Occipital lobe (tissue), 2 donors: ENCODE results near the gene CDH1. TPM values are rescaled to one million over a fixed set of nuclear protein-coding genes. Genes with fewer than 3 reads are reported as not detected.
A peak's percentile ranks its signal among the peaks of the same experiment; 100 is the strongest.
"Not testable (repeated sequence)": the region's sequence is repeated elsewhere in the genome, so short reads cannot be mapped to it uniquely, and the experiment has no call there.

ENCODE experiments used
- DNase-seq: peaks from one replicate; lab custom pipeline; 2025; lab: John Stamatoyannopoulos, UW
- total RNA-seq: library from RNA; depleted of rRNA; stranded (reverse); fragments of >200 nt; gene quantifications from one replicate; pipeline ENCODE4 v1.2.3, GENCODE V29; 2014

CDH1 gene
- total RNA-seq, 1 donor from 2014 or later: 1.1 TPM

DNA sequence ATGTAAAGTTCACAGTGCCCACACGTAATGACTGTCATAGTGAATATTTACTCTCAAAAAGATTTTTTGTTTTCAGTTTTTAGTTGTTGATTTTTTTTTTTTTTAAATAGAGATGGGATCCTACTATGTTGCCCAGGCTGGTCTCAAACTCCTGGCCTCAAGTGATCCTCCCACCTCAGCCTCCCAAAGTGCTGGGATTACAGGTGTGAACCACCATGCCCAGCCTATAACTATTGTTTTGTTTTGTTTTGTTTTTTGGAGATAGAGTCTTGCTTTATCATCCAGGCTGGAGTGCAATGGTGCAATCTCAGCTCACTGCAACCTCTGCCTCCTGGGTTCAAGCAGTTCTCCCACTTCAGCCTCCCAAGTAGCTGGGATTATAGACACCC is 50.3 kb downstream of the CDH1 start:
- DNase-seq: not testable (repeated sequence)

GRCh38 chr16:68790130-68790761 is 53.2 kb downstream of the CDH1 start:
- no peak for DNase-seq

DNA sequence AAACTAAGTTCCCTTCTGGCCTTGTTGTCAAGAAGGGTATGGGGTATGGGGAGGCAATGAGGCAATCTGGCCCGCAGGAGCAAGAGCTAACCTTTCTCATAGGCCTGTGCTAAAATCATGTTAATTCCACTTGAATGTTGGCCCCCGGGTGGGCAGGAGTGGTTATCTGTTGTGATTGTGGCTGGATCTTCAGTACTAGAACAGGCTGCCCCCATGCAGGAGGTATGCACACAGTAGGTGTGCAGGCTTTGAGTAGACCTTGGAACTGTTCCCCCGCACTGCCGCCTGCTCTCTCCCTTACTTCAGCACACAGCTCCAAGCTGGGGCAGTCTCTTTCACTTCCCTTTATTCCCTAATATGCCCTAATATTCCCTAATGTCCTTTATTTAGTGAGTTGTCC is 53.9 kb downstream of the CDH1 start:
- DNase-seq: no peak

DNA sequence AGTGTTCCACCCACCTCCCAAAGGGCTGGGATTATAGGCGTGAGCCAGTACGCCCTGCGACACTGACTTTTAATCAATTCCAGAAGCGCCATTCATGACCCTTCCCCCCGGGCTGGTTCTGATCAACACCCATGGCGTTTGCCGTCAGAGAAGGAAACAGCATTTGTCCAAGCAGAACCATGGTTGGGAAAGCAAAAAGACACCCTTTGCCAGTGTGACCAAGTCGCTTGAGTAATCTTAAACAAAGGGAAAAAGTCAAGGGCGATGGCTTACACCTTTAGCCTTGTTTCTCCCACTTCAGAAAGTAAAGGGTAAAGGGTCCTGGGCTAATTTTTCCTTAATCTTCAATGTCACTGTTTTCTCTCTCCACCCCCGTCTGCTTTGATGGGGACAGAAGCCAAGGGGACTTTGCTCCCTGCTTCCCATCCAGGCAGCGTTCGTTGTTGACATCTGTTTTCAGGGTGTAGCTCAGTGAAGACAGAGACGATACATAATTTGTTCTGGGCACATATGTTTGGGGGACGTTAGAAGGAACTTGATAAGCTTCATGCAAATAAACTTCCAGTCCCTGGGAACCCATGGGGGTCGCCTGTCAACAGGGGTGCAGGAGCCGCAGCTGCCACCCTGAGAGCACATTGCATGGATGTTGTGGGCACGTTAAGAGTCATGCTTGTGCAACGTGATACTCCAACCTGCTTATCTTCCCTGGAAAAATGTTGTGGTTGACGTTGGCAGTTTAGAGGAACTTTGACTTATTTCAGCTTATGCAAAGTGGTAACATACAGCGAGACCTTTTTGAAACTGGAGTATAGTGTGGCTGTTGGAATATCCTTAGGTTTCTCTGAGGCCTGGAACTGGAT is 55.6 kb downstream of the CDH1 start:
- no peak for DNase-seq

GRCh38 chr16:68793401-68793857 is 56.3 kb downstream of the CDH1 start:
- no peak for DNase-seq

DNA sequence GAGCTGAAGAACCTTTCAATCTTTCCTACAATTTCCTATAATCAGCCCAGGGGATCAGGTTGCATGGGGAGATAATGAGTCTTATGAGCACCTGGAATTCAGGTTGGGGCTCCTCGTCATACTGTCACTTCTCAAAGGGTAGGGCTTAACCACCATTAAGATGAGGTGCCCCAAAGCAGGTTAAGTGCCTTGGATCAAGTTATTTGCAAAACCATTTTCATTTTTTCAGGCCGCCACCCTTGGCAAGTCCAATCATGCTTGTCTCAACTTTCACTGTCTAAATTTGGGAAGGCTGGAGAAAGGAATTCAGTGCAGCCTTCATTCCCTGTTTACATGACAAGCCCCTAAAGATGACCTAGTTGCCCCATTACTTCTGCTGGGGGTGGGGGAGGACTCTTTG is 61.3 kb downstream of the CDH1 start:
- DNase-seq: no peak

DNA sequence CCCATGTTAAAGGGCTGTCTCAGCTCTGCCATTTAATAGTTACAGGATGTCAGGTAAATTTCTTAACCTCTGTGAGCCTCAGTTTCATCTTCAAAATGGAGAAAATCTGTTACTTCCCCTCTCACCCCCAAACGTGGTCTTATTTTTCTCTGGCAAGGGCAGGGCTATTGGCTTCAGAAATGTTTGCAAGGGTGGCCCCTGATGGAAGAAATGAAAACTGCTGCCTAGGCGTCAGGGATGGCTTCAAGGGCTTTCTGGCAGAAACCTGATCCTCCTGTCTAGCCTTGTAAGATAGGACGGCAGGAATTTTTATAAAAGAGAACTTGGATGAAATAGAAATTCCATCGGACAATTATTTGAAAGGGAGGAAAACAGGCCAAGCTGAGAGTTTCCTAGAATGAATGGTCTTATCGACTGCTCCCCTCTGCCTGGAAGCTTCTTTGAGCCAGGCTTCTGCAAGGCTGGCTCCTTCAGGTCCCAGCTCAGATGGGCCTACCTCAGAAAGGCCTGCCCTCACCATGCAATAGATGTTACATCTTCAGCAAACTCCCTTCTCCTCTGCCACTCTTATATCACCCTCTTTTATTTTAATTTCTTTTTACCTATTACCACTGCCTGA is 63.3 kb downstream of the CDH1 start:
- no peak for DNase-seq

DNA sequence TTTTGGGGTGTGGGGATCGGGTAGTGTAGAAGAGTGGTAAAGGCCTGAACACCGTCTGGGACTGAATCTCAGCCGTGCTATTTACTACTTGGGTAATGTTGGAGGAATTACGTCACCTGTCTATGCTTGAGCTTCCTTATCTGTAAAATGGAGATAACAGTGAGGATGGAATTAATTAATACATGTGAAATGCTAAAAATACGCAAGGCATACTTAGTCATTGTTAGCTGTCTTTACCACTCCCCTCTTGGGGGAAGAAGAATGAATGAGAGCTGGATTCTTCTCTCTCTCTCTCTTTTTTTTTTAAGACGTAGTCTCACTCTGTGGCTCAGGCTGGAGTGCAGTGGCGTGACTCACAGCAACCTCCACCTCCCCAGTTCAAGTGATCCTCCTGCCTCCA is 65.1 kb downstream of the CDH1 start:
- DNase-seq: no peak

DNA sequence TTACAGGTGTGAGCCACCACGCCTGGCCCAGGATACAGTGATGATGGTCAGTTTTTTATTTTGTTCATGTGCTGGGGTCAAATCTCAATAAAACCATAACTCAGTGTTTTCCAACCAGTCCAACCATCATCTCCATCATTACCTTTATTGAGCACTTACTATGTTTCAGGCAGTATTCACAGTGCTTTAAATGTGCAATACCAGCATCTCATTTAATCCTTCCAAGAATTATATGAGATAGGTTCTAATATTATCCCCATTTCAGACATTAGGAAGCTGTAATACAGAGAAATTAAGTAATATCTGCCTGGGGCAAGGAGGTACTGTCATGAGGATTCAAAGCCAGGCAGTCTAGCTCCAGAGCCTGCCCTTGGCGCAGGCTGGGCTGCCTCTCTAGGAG is 69.3 kb downstream of the CDH1 start:
- no peak for DNase-seq

DNA sequence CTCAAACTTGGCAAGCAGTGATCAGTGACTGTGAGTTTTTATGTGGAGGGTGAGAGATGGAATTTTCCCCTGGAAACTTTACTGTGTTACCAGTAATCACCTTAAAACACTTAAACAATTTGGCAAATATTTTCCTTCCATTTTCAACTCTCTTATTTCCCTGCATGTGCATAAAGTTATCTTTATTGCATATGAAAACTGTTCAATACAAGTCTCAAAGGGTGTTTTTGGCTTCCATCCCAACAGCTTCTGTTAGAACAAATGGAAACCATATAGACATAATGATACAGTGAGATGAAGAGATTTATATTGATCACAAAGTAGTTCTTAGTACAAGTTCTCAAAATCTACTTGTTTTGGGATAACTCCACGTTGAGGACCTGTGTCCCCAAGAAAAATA is 69.9 kb downstream of the CDH1 start:
- no peak for DNase-seq

DNA sequence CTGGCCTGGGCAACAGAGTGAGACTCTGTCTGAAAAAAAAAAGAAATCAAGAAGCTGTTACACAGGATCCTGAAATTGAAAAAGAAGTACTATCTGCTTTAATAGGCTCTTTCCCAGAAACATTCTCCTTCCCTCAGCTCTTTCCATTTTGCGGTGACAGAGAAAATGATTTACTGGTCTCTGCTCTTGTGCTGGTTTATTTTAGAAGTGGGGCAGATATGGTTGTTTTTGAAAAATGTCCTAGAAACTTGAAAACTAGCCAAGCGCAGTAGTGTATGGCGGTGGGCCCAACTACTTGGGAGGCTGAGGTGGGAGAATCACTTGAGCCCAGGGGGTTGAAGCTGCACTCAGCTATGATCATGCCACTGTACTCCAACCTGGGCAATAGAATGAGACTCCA is 77.4 kb downstream of the CDH1 start:
- DNase-seq: no peak

DNA sequence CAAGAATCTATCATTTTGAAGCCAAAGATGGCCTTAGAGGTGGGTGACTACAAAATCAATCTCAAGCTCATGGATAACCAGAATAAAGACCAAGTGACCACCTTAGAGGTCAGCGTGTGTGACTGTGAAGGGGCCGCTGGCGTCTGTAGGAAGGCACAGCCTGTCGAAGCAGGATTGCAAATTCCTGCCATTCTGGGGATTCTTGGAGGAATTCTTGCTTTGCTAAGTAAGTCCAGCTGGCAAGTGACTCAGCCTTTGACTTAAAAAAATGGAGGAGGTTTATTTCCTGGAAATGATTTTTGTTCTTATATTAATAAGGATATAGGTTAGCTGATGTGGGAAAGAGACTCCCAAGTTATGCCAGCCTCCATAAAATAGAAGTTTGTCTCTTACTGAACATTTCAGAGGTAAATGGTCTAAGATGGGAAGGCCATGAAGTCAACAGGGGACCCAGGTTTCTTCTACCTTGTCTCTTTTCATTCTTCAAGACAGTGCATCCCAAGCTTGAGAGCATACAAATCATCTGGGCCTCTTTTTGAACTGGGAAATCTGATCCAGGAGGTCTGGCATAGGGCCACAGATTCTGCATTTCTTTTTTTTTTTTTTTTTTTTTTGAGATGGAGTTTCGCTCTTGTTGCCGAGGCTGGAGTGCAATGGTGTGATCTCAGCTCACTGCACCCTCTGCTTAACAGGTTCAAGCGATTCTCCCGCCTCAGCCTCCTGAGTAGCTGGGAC is 86.5 kb downstream of the CDH1 start:
- DNase-seq: no peak

- no peak for DNase-seq
Measured at GRCh38 chr16:68825427-68825826, 88.3 kb downstream of the CDH1 start.

- DNase-seq: no peak
Measured at GRCh38 chr16:68826652-68827051, 89.6 kb downstream of the CDH1 start.

GRCh38 chr16:68833251-68833650 is 96.2 kb downstream of the CDH1 start:
- DNase-seq: no peak

GRCh38 chr16:68834550-68834949 is 97.5 kb downstream of the CDH1 start:
- DNase-seq: no peak

DNA sequence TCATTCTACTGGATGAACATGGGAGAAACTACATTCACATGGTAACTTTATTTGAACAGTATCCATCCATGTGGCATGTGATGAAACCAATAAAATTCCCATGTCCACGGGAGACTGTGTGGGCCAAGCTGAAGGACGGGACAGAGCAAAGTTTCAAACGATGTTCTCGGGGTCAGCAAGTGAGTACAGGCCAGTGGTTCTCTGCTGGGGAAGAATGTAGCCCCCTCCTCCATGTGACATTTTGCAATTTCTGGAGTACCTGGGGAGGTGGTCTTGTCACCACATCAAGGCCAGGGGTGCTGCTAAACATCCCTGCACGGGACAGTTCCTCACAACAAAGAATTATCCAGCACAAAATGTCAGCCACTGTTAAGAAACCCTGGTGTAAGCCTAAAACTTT is 98.9 kb downstream of the CDH1 start:
- DNase-seq: no peak

GRCh38 chr16:68839831-68840230 is 102.7 kb downstream of the CDH1 start:
- DNase-seq: no peak

DNA sequence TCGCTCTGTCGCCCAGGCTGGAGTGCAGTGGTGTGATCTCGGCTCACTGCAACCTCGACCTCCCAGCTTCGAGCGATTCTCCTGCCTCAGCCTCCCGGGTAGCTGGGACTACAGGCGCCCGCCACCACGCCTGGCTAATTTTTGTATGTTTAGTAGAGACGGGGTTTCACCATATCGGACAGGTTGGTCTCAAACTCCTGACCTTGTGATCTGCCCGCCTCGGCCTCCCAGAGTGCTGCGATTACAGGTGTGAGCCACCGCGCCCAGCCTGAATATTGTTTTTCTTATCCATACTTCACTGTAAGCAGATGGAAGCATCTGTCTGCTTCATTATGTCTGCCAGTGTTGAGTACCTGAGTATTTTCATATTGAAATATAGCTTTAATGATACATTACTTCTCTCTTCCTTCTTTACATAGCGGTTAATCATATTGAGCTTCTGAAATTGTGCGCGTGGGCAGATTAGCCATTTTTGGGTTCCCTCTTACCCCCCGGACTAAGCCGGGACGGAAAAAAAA is 105.9 kb downstream of the CDH1 start:
- DNase-seq: not testable (repeated sequence)

DNA sequence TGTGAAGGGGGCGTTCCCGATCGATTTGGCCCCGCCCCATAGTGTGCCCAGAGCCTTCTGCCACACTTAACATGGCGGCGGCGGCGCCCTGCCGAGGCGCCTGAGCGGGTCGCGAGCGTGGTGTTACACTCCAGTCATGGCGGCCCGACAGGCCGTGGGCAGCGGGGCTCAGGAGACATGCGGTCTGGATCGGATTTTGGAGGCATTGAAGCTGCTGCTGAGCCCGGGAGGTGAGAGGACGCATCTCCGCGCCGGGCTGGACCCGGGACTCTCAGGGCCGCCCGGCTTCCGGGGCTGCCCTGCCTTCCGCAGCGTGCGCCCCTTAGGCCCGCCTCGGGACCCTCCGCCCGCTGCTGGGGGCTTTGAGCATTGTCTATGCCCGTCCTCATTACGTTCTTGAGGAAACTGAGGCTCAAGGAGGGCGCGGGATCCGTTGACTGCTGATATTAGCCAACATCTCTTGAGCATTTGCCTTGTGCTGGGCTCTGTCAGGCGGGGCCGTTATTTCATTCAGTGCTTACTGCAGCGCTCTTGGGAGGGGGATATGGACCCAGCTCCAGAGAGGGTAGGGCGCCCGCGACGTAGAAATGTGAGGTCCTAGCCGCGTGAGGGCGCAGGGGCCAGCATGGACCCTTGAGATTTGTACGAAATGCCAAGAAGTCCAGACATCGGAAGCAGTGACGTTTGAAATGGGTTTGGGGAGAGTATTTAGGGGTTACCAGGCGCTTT is 106.6 kb downstream of the CDH1 start, which contains the start of gene TANGO6:
Gene TANGO6 (plus strand): TSS at position 50 of the 729 bp plus-strand sequence. CDS start 87 bp downstream, at position 137.
- peak; percentile 67 for DNase-seq

DNA sequence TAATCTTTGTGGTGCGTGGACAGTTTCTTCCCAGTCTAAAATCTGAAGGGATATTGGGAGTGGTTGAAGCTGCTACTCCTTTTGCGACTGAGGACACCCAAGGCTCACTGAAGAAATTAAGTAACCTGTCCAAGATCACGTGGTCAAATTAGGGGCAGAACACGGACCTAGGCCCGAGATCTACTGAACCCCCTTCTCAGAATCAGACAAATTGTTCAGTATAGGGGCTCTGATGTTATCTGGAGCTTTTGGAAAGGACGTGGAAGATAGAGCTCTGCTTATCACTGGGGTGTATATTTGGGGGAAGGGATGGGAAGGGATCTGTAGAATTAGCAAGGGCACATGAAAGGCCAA is 107.1 kb downstream of the CDH1 start:
- DNase-seq: no peak
